Naive thymus-derived CD8-positive, alpha-beta T cell (primary cell): ENCODE data around the gene EPO. TPM values are rescaled to one million over a fixed set of nuclear protein-coding genes. Genes with fewer than 3 reads are reported as not detected.

ENCODE experiments used
- ATAC-seq, 2 donors: fragments of 150-1000 bp; cut with Tn5 transposase in 1 of 2; sonication (Bioruptor Pico), chemical (Tn5 transposase) in 1 of 2; 1 replicate in 1 of 2; 2 replicates in 1 of 2; pipeline ENCODE4 v1.10.0; 2021; ENCODE audit warnings: mild to moderate bottlenecking in 2 of 2, moderate library complexity in 2 of 2
- POLR2A ChIA-PET: fragments of 350-600 bp; sonication (Branson Sonifier 250); formaldehyde crosslinking; loops from one replicate; lab custom pipeline; 2021; ENCODE audit warnings: antibody characterized with exemption; lab: Charles Lee
- DNase-seq, 10 donors: peaks; one replicate each; pipeline versions ENCODE4 v3.0.0 to v3.0.0-alpha.2; 2020 to 2022
- H3K27ac Mint-ChIP-seq, 10 donors: one replicate each; pipeline ENCODE4 v1.8.0; 2020 to 2022; ENCODE audit warnings: mild to moderate bottlenecking in 10 of 10, mixed read lengths in 10 of 10, moderate library complexity in 4 of 10, inconsistent platforms in 1 of 10
- H3K27me3 Mint-ChIP-seq, 5 donors: one replicate each; pipeline ENCODE4 v1.8.0; 2021 to 2022; ENCODE audit warnings: mixed read lengths in 5 of 5
- H3K36me3 Mint-ChIP-seq, 3 donors: one replicate each; pipeline ENCODE4 v1.8.0; 2020 to 2022; ENCODE audit warnings: mixed read lengths in 3 of 3, mild to moderate bottlenecking in 2 of 3, inconsistent platforms in 1 of 3
- H3K4me1 Mint-ChIP-seq, 4 donors: one replicate each; pipeline ENCODE4 v1.8.0; 2021 to 2022; ENCODE audit warnings: mixed read lengths in 4 of 4
- H3K4me3 Mint-ChIP-seq, 10 donors: one replicate each; pipeline ENCODE4 v1.8.0; 2020 to 2022; ENCODE audit warnings: mild to moderate bottlenecking in 10 of 10, mixed read lengths in 10 of 10, moderate library complexity in 6 of 10, inconsistent platforms in 1 of 10
- H3K9me3 Mint-ChIP-seq, 9 donors: one replicate each; pipeline ENCODE4 v1.8.0; 2020 to 2022; ENCODE audit warnings: mixed read lengths in 9 of 9, mild to moderate bottlenecking in 3 of 9, inconsistent platforms in 1 of 9, moderate library complexity in 1 of 9
- polyA plus RNA-seq, 3 donors: library from polyadenylated mRNA; unstranded; fragments of 300-500 nt; fragmentation: Illumina TruSeq; gene quantifications; one replicate each; pipeline ENCODE4 v1.2.3, GENCODE V29; 2021
- total RNA-seq, 8 experiments: library from RNA in 2 of 8; stranded (reverse) in 2 of 8; gene quantifications; one replicate each; pipeline ENCODE4 v1.2.3 and lab custom pipeline; 2021 to 2026

EPO gene
- total RNA-seq (not detected), polyA plus RNA-seq (not detected), total RNA-seq (lab: John Stamatoyannopoulos, UW) (0 to 0.17 (median 0.04) reads per million in 6 experiments)

- POLR2A ChIA-PET, result interaction anchor here (0.6 kb wide), 1 partner anchor 223 kb away, joined by 3 read pairs; no protein-coding TSS in a partner anchor
- DNase-seq (no peak), ATAC-seq (no peak)
- Mint-ChIP-seq H3K27me3 (peaks cover 26 to 56% (median 44%) of the 10 kb centered on the region in 5 donors), H3K4me3 (peak within 1 kb of the TSS in 5 of 10 donors; percentile 31 to 68 (median 41)), H3K27ac (peak within 1 kb of the TSS in 3 of 10 donors; percentile 12 to 81 (median 25)), H3K9me3 (peaks cover 0 to 17% (median 11%) of the 10 kb centered on the region in 9 donors), H3K4me1 (peaks cover 3 to 6% (median 4%) of the 10 kb centered on the region in 4 donors), H3K36me3 (peaks cover 0 to 4% (median 0%) of the 10 kb centered on the region in 3 donors)
These were observed at the start of gene EPO for GRCh38 chr7:100720279-100720670. Gene EPO, plus strand, starts transcription at chr7:100720468. Its CDS starts 513 bp downstream, at chr7:100720981.

GRCh38 chr7:100671353-100672327 is 48.6 kb upstream of the EPO start:
- POLR2A ChIA-PET, result interaction anchor here (0.7 to 1.6 kb wide), 6 partner anchors 34 to 243 kb away, joined by 3 to 13 read pairs (median 6); partner anchors contain the start of genes MOSPD3, POP7 and ZCWPW1
- Mint-ChIP-seq H3K27ac (peak overlapping the region in 5 of 10 donors; percentile 12 to 99 (median 31)), H3K9me3 (no peaks in the 10 kb centered on the region), H3K4me3 (peak overlapping the region in 4 of 10 donors; percentile 20 to 95 (median 38)), H3K36me3 (peaks cover 0 to 3% (median 0%) of the 10 kb centered on the region in 3 donors), H3K27me3 (peaks cover 0 to 5% (median 0%) of the 10 kb centered on the region in 5 donors), H3K4me1 (peaks cover 8 to 11% (median 10%) of the 10 kb centered on the region in 4 donors)
- DNase-seq (no peak), ATAC-seq (no peak)

GRCh38 chr7:100673302-100673941 is 46.8 kb upstream of the EPO start, which contains the start of gene GNB2:
Gene GNB2, plus strand, starts transcription at chr7:100673740. Its CDS starts 2,526 bp downstream, at chr7:100676266.
- H3K4me1 Mint-ChIP-seq, result peaks cover 8 to 22% (median 21%) of the 10 kb centered on the region in 4 donors
- peak; percentile 92 to 97 (median 96) for DNase-seq
- H3K4me3 Mint-ChIP-seq, result peak within 1 kb of the TSS; percentile 94 to 97 (median 96)
- H3K9me3 Mint-ChIP-seq, result no peaks in the 10 kb centered on the region
- POLR2A ChIA-PET, result interaction anchor here (0.6 to 7.3 kb wide), 16 partner anchors 13 to 245 kb away, joined by 3 to 100 read pairs (median 4); partner anchors contain the start of genes FBXO24, LRCH4, MEPCE and MOSPD3
- ATAC-seq, result peak; percentile 53 to 55
- H3K27me3 Mint-ChIP-seq, result no peaks in the 10 kb centered on the region
- peak within 1 kb of the TSS; percentile 84 to 99 (median 97) for H3K27ac Mint-ChIP-seq
- H3K36me3 Mint-ChIP-seq, result peaks cover 0 to 17% (median 0%) of the 10 kb centered on the region in 3 donors

- no peaks in the 10 kb centered on the region for H3K9me3 Mint-ChIP-seq
- ATAC-seq (no peak), DNase-seq (peak in 6 of 10 donors; percentile 27 to 78 (median 54))
- H3K27ac Mint-ChIP-seq, result peak overlapping the region; percentile 84 to 99 (median 97)
- POLR2A ChIA-PET, result interaction anchor here (0.7 to 11.9 kb wide), 12 partner anchors 9 to 245 kb away, joined by 3 to 170 read pairs (median 5); partner anchors contain the start of genes FBXO24, GIGYF1, LRCH4 and MEPCE
- peak overlapping the region; percentile 94 to 97 (median 96) for H3K4me3 Mint-ChIP-seq
- peaks cover 8 to 24% (median 22%) of the 10 kb centered on the region in 4 donors for H3K4me1 Mint-ChIP-seq
- no peaks in the 10 kb centered on the region for H3K27me3 Mint-ChIP-seq
- H3K36me3 Mint-ChIP-seq, result peaks cover 0 to 20% (median 0%) of the 10 kb centered on the region in 3 donors
These were observed 46.3 kb upstream of the EPO start for GRCh38 chr7:100673942-100674410.

GRCh38 chr7:100674411-100675104 is 45.7 kb upstream of the EPO start:
- peaks cover 0 to 26% (median 0%) of the 10 kb centered on the region in 3 donors for H3K36me3 Mint-ChIP-seq
- peak in 1 of 2 donors; percentile 0 for ATAC-seq
- POLR2A ChIA-PET, result interaction anchor here (0.5 to 11.9 kb wide), 15 partner anchors 9 to 246 kb away, joined by 3 to 170 read pairs (median 5); partner anchors contain the start of genes FBXO24, GIGYF1, LRCH4 and MEPCE
- peak in 5 of 10 donors; percentile 36 to 61 (median 47) for DNase-seq
- peaks cover 8 to 30% (median 27%) of the 10 kb centered on the region in 4 donors for H3K4me1 Mint-ChIP-seq
- peak overlapping the region; percentile 94 to 97 (median 96) for H3K4me3 Mint-ChIP-seq
- H3K9me3 Mint-ChIP-seq, result no peaks in the 10 kb centered on the region
- no peaks in the 10 kb centered on the region for H3K27me3 Mint-ChIP-seq
- H3K27ac Mint-ChIP-seq, result peak overlapping the region; percentile 84 to 99 (median 97)

DNA sequence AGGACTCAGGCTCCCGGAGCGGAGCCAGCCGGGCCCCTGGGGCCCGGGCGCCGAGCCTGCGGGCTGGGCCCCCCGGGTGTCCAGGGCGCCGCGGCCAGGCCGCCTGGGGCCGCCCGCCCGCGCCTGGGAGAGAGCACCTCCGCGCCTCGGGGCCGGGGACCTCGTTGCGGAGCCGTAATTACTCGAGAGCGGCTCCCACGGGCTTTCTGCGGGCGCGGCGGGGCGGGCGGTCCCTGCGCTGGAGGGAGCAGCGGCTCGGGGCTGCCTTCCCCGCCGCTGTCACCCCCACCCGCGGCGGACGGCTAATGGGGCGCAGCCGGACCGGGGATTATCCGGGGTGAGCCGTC is 45.2 kb upstream of the EPO start:
- peak overlapping the region in 7 of 10 donors; percentile 84 to 99 (median 95) for H3K27ac Mint-ChIP-seq
- peaks cover 0 to 31% (median 0%) of the 10 kb centered on the region in 3 donors for H3K36me3 Mint-ChIP-seq
- H3K4me1 Mint-ChIP-seq, result peaks cover 9 to 35% (median 31%) of the 10 kb centered on the region in 4 donors
- H3K4me3 Mint-ChIP-seq, result peak overlapping the region; percentile 94 to 97 (median 96)
- peak; percentile 7 to 9 for ATAC-seq
- POLR2A ChIA-PET, result interaction anchor here (0.5 to 11.9 kb wide), 13 partner anchors 8 to 246 kb away, joined by 3 to 170 read pairs (median 7); partner anchors contain the start of genes FBXO24, GIGYF1, LRCH4 and MOSPD3
- no peaks in the 10 kb centered on the region for H3K9me3 Mint-ChIP-seq
- peak in 1 of 10 donors; percentile 52 for DNase-seq
- no peaks in the 10 kb centered on the region for H3K27me3 Mint-ChIP-seq

GRCh38 chr7:100675581-100676350 is 44.5 kb upstream of the EPO start:
- H3K27ac Mint-ChIP-seq, result peak overlapping the region; percentile 79 to 97 (median 94)
- peaks cover 0 to 34% (median 0%) of the 10 kb centered on the region in 3 donors for H3K36me3 Mint-ChIP-seq
- H3K4me1 Mint-ChIP-seq, result peaks cover 13 to 42% (median 38%) of the 10 kb centered on the region in 4 donors
- peak overlapping the region; percentile 85 to 95 (median 90) for H3K4me3 Mint-ChIP-seq
- POLR2A ChIA-PET, result interaction anchor here (0.5 to 11.9 kb wide), 12 partner anchors 15 to 413 kb away, joined by 3 to 170 read pairs (median 8); partner anchors contain the start of genes FBXO24, GIGYF1, LRCH4 and MOSPD3
- ATAC-seq (peak; percentile 62 to 69), DNase-seq (peak; percentile 77 to 98 (median 92))
- no peaks in the 10 kb centered on the region for H3K27me3 Mint-ChIP-seq
- no peaks in the 10 kb centered on the region for H3K9me3 Mint-ChIP-seq

DNA sequence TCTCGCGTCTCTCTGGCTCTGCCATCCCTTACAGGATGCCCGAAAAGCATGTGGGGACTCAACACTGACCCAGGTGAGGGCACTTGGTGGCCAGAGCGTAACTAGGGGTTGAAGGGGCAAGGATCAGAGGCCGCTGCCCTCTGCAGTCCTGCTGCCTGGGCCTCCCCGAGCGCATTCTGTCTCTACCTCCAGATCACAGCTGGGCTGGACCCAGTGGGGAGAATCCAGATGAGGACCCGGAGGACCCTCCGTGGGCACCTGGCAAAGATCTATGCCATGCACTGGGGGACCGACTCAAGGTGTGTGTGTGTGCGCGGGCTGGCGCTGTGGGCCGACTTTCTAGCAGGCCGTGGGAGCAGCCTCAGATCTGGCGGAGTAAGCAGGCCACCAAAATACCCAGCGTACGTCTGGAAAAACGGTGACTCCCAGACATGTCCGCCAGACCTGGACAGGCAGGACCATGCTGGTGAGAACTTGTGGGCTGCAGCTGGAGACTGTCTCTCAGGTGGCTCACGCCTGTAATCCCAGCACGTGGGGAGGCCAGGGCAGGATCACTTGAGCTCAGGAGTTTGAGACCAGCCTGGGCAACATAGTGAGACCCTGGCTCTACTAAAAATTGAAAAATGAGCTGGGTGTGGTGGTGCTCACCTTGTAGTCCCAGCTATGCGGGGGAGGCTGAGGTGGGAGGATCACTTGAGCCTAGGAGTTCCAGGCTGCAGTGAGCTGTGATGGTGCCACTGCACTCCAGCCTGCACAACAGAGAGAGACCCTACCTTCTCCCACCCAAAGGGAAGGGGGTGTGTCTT is 43.6 kb upstream of the EPO start:
- peak overlapping the region; percentile 84 to 97 (median 91) for H3K27ac Mint-ChIP-seq
- DNase-seq, result no peak
- peak overlapping the region; percentile 78 to 95 (median 84) for H3K4me3 Mint-ChIP-seq
- no peaks in the 10 kb centered on the region for H3K27me3 Mint-ChIP-seq
- no peak for ATAC-seq
- no peaks in the 10 kb centered on the region for H3K9me3 Mint-ChIP-seq
- H3K36me3 Mint-ChIP-seq, result peaks cover 0 to 34% (median 0%) of the 10 kb centered on the region in 3 donors
- POLR2A ChIA-PET, result interaction anchor here (0.6 to 11.9 kb wide), 12 partner anchors 14 to 248 kb away, joined by 3 to 170 read pairs (median 8); partner anchors contain the start of genes FBXO24, GIGYF1, LRCH4 and MOSPD3
- peaks cover 16 to 51% (median 46%) of the 10 kb centered on the region in 4 donors for H3K4me1 Mint-ChIP-seq
